Breast epithelium (tissue), 4 donors: ENCODE measurements around the gene SACM1L. TPM values are rescaled to one million over a fixed set of nuclear protein-coding genes. Genes with fewer than 3 reads are reported as not detected.

Source experiments
- DNase-seq, 2 donors: peaks; one replicate each; pipeline ENCODE4 v3.0.0-alpha.2; 2019; ENCODE audit warnings: low spot score in 2 of 2
- H3K27ac ChIP-seq, 2 donors: fragments of 200-600 bp; sonication (generic) in 1 of 2; one replicate each; pipeline ENCODE4 v1.5.1; 2016 to 2019; ENCODE audit warnings: mild to moderate bottlenecking in 1 of 2
- H3K27me3 ChIP-seq, 2 donors: fragments of 200-600 bp; sonication (generic) in 1 of 2; one replicate each; pipeline versions ENCODE4 v1.5.1 to v1.6.0; 2017 to 2019; ENCODE audit warnings: control low read depth in 1 of 2, mild to moderate bottlenecking in 1 of 2
- H3K36me3 ChIP-seq: fragments of 200-600 bp; one replicate; pipeline ENCODE4 v1.5.1; 2019
- H3K4me1 ChIP-seq, 2 donors: fragments of 200-600 bp; sonication (generic); one replicate each; pipeline ENCODE4 v1.5.1; 2016 to 2019; ENCODE audit warnings: control low read depth in 1 of 2
- H3K4me3 ChIP-seq, 3 donors: fragments of 200-600 bp; sonication (generic); 1 replicate in 2 of 3; 2 replicates in 1 of 3; pipeline ENCODE4 v1.5.1; 2016 to 2019; ENCODE audit warnings: mild to moderate bottlenecking in 3 of 3, moderate library complexity in 2 of 3
- H3K9me3 ChIP-seq, 2 donors: fragments of 200-600 bp; sonication (generic) in 1 of 2; one replicate each; pipeline ENCODE4 v1.5.1; 2016 to 2019; ENCODE audit warnings: control low read depth in 1 of 2
- POLR2A ChIP-seq: fragments of 450-650 bp; IDR thresholded peaks from one replicate; pipeline ENCODE4 v1.6.1; 2016; ENCODE audit warnings: antibody characterized with exemption, mild to moderate bottlenecking, moderate library complexity
- POLR2AphosphoS5 ChIP-seq, 3 donors: sonication (generic); formaldehyde crosslinking; IDR thresholded peaks; one replicate each; pipeline ENCODE4 v1.6.1; 2017; ENCODE audit warnings: antibody characterized with exemption in 3 of 3
- intact Hi-C: fragments of 100-400 bp; cut with DNase I; formaldehyde crosslinking; loops from one replicate; pipeline ENCODE4 v1.15.1; 2023; ENCODE audit warnings: low total_unique reads
- total RNA-seq, 3 donors: library from RNA; depleted of rRNA; stranded (reverse); fragments of >200 nt; gene quantifications; one replicate each; pipeline ENCODE4 v1.1.0, GENCODE V29; 2016
- TF ChIP-seq, protein P1 (sequence below), 3 donors: fragments of 450-650 bp; IDR thresholded peaks; one replicate each; pipeline ENCODE4 v1.5.1; 2016 to 2017; ENCODE audit warnings: antibody characterized with exemption in 3 of 3, mild to moderate bottlenecking in 3 of 3, moderate library complexity in 3 of 3

Gene SACM1L
- total RNA-seq, 3 donors from 2014 or later = 49.3 to 84.7 (median 61.3) TPM

DNA sequence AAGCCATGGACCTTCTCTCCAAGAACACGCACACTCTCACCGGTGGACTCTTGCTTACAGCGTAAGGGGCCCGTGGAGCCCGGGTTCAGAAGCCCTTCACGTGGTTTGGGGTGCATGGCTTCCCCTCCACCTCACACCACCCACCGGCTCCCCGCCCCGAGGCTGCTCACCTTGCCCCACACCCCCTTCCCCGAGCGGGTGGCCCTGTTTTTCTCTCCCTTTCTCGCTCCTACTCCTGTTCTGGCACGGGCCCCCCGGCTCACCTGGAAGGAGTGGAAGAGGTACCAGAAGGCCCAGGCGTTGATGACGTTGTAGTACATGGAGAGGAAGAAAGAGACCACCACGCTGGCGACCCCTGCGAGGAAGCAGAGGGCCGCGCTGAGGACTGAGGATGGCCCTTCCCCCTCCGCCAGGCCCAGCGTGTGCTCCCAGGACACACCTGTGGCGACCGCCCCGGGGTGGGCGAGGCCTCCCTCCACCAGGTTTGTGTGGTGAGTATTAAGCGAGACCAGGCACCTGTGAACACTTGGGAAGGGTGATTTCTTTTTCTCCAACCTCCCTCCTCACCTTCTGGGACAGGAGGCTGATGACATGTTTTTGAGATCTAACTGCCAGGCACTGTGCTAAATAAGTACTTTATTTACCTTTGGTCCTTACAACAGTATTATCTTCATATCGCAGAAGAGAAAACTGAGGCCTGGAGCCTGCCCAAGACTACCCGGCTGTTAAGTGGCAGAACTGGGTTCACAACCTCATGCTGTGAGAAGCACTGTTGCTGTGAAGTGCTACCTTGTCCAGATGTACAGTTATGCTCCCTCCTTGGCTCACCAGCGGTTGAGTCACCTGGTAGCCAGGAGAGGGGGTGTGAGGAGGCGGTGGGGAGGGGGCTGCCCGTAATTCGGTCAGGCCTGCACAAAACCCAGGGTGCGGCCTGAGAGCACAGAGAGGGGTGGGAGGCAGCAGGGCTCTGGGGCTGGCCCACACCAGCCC lies 90.8 kb downstream of the SACM1L start:
- H3K27ac ChIP-seq = no peak overlapping the region
- no peaks in the 10 kb centered on the region for H3K36me3 ChIP-seq
- H3K27me3 ChIP-seq = no peaks in the 10 kb centered on the region
- no peaks in the 10 kb centered on the region for H3K9me3 ChIP-seq
- H3K4me1 ChIP-seq = no peaks in the 10 kb centered on the region
- H3K4me3 ChIP-seq = no peak overlapping the region
- intact Hi-C loops = no loop called here
- no peak for DNase-seq
- no peak for TF ChIP-seq POLR2AphosphoS5 (IDR thresholded peaks at IDR 0.05)
- no peak for TF ChIP-seq POLR2A
- TF ChIP-seq, protein P1, sequence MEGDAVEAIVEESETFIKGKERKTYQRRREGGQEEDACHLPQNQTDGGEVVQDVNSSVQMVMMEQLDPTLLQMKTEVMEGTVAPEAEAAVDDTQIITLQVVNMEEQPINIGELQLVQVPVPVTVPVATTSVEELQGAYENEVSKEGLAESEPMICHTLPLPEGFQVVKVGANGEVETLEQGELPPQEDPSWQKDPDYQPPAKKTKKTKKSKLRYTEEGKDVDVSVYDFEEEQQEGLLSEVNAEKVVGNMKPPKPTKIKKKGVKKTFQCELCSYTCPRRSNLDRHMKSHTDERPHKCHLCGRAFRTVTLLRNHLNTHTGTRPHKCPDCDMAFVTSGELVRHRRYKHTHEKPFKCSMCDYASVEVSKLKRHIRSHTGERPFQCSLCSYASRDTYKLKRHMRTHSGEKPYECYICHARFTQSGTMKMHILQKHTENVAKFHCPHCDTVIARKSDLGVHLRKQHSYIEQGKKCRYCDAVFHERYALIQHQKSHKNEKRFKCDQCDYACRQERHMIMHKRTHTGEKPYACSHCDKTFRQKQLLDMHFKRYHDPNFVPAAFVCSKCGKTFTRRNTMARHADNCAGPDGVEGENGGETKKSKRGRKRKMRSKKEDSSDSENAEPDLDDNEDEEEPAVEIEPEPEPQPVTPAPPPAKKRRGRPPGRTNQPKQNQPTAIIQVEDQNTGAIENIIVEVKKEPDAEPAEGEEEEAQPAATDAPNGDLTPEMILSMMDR (IDR thresholded peaks at IDR 0.05) = no peak

DNA sequence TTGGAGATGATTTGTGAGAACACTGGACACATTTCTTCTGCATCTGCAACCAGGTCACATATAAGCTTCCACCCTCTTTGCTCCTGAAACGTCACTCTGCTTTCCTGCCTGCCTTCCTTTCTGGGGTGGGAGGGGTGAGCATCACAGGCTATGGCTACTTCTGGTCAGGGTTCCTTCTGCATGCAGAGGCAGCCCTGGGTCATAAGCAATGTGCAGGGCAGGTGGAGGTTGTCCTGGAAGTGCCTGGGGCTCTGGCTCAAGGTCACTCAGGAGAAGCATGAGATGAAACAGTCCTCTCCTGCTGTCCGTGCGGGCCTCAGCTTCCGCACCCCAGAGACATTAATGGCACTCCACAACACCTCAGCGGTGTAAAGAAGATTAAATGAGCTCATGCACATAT lies 92.1 kb downstream of the SACM1L start:
- Histone ChIP-seq H3K9me3 (no peaks in the 10 kb centered on the region), H3K4me3 (no peak overlapping the region), H3K27me3 (no peaks in the 10 kb centered on the region), H3K36me3 (no peaks in the 10 kb centered on the region), H3K4me1 (no peaks in the 10 kb centered on the region), H3K27ac (no peak overlapping the region)
- DNase-seq = no peak
- TF ChIP-seq, protein P1 (IDR thresholded peaks at IDR 0.05) = no peak
- TF ChIP-seq POLR2A (no peak), POLR2AphosphoS5 (IDR thresholded peaks at IDR 0.05) (no peak)
- intact Hi-C loops = no loop called here

DNA sequence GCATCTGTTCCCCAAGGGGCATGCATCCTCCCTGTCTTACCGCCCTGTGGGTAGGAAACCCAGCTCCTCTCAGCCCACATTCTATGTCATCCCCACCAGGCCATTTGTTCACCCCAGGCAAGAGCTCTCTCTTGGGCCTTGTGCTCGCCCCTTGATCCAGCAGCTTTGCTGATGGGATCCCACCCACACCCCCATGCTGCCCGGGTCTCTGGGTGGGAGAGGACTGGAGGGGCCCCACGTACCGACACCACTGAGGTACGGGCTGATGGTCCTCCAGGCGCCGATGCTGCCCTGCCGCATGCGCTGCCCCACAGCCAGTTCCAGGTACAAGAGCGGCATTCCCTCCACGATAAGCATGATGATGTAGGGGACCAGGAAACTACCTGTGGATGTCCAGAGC lies 92.6 kb downstream of the SACM1L start:
- H3K27me3 ChIP-seq = no peaks in the 10 kb centered on the region
- no peaks in the 10 kb centered on the region for H3K4me1 ChIP-seq
- intact Hi-C loops = no loop called here
- TF ChIP-seq POLR2AphosphoS5 (IDR thresholded peaks at IDR 0.05) = no peak
- TF ChIP-seq, protein P1 (IDR thresholded peaks at IDR 0.05) = no peak
- no peaks in the 10 kb centered on the region for H3K9me3 ChIP-seq
- H3K36me3 ChIP-seq = no peaks in the 10 kb centered on the region
- DNase-seq = peak in 1 of 2 donors; percentile 13
- no peak overlapping the region for H3K4me3 ChIP-seq
- H3K27ac ChIP-seq = no peak overlapping the region

DNA sequence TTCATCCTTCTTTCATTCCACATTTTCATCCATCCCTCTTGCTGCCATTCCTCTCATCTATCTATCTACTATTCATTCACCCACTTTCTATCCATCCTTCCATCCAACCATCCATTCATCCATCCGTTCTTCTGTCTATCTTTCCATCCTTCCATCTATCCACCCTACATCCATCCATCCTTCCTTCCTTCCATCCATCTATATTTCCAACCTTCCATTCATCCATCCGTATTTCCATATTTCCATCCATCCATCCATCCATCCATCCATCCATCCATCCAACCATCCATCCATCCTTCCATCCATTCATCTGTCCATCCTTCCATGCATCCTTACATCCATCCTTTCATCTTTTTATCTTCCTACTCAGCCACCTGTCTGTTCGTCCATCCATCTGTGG lies 93.2 kb downstream of the SACM1L start:
- Histone ChIP-seq H3K4me1 (no peaks in the 10 kb centered on the region), H3K9me3 (no peaks in the 10 kb centered on the region), H3K27me3 (no peaks in the 10 kb centered on the region), H3K36me3 (no peaks in the 10 kb centered on the region), H3K4me3 (no peak overlapping the region), H3K27ac (no peak overlapping the region)
- TF ChIP-seq POLR2A (no peak), POLR2AphosphoS5 (IDR thresholded peaks at IDR 0.05) (no peak)
- TF ChIP-seq, protein P1 (IDR thresholded peaks at IDR 0.05) = no peak
- intact Hi-C loops = no loop called here
- DNase-seq = no peak

DNA sequence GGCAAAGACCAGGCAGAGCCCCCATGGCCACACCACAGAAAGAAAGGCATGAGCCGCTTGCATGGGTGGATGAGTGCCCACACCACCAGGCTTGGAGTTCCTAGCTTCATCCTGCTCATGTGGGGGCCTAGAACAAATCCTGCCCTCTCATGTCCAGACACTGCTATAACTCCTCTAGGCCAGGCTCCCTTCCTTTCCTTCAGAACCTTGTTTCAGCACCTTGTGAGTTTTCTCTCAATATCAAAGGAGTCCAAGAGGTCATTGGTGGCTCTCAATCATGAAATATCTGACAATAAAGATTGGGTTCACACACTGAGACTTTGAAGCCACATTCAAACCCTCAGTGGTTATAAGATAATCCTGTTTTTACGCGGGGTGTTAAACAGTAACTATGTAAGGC lies 94.5 kb downstream of the SACM1L start:
- DNase-seq = no peak
- Histone ChIP-seq H3K27ac (no peak overlapping the region), H3K4me1 (no peaks in the 10 kb centered on the region), H3K4me3 (no peak overlapping the region), H3K36me3 (no peaks in the 10 kb centered on the region), H3K27me3 (no peaks in the 10 kb centered on the region), H3K9me3 (no peaks in the 10 kb centered on the region)
- intact Hi-C loops = no loop called here
- no peak for TF ChIP-seq POLR2AphosphoS5 (IDR thresholded peaks at IDR 0.05)
- TF ChIP-seq POLR2A = no peak
- TF ChIP-seq, protein P1 (IDR thresholded peaks at IDR 0.05) = no peak
